ENCODE results near the gene ZNF669. TPM values are rescaled to one million over a fixed set of nuclear protein-coding genes. Genes with fewer than 3 reads are reported as not detected.

ZNF669 gene
- total RNA-seq, 2 experiments from 2014 or later, result 13.2 to 15.1 TPM

- H3K27ac ChIP-seq (ENCODE audit: low read depth in 1 of 2, low read length in 2 of 2), result no peak overlapping the region
- H3K36me3 ChIP-seq (ENCODE audit: insufficient read depth, low read length), result peaks cover 13% of the 10 kb centered on the region
- peaks cover 21% of the 10 kb centered on the region for H3K4me1 ChIP-seq (ENCODE audit: insufficient read depth, low read length)
- Mint-ChIP-seq H3K4me1 (ENCODE audit: low read depth) (peaks cover 30% of the 10 kb centered on the region), H3K27me3 (peaks cover 50% of the 10 kb centered on the region), H3K9me3 (no peaks in the 10 kb centered on the region), H3K27ac (no peak overlapping the region), H3K4me3 (peak overlapping the region; percentile 35), H3K36me3 (ENCODE audit: low read depth) (peaks cover 28% of the 10 kb centered on the region)
- ChIA-PET CTCF (no interaction called here), POLR2A (no interaction called here)
- ATAC-seq (ENCODE audit: poor library complexity) (no peak), DNase-seq (no peak)
- H3K9me3 ChIP-seq (ENCODE audit: control insufficient read depth in 1 of 2, insufficient read depth in 1 of 2, low read length in 2 of 2), result peaks cover 13 to 21% of the 10 kb centered on the region in 2 experiments
- no peak for TF ChIP-seq CTCF (IDR thresholded peaks at IDR 0.05)
- H3K27me3 ChIP-seq (ENCODE audit: control insufficient read depth in 1 of 2, insufficient read depth in 2 of 2, low read length in 2 of 2), result peaks cover 22 to 30% of the 10 kb centered on the region in 2 experiments
- intact Hi-C loops (cut with DNase I, micrococcal nuclease), result loop anchor here in 1 of 2 experiments (5.0 to 10.0 kb wide), 4 partner anchors 34 to 599 kb away; partner anchors contain the start of genes CNST, SMYD3 and TFB2M
- no peak overlapping the region for H3K4me3 ChIP-seq (ENCODE audit: low read length)
Observed at GRCh38 chr1:247105966-247106365, 1.8 kb upstream of the ZNF669 start.

- H3K36me3 Mint-ChIP-seq (ENCODE audit: low read depth), result peaks cover 38% of the 10 kb centered on the region
- no peak overlapping the region for H3K4me3 ChIP-seq (ENCODE audit: low read length)
- H3K27me3 Mint-ChIP-seq, result peaks cover 43% of the 10 kb centered on the region
- no peak overlapping the region for H3K27ac Mint-ChIP-seq
- CTCF ChIA-PET, result no interaction called here
- H3K9me3 ChIP-seq (ENCODE audit: control insufficient read depth in 1 of 2, insufficient read depth in 1 of 2, low read length in 2 of 2), result peaks cover 18 to 31% of the 10 kb centered on the region in 2 experiments
- ATAC-seq (ENCODE audit: poor library complexity) (no peak), DNase-seq (no peak)
- peaks cover 25% of the 10 kb centered on the region for H3K4me1 Mint-ChIP-seq (ENCODE audit: low read depth)
- H3K27me3 ChIP-seq (ENCODE audit: control insufficient read depth in 1 of 2, insufficient read depth in 2 of 2, low read length in 2 of 2), result peaks cover 17 to 23% of the 10 kb centered on the region in 2 experiments
- intact Hi-C loops (cut with DNase I, micrococcal nuclease), result loop anchor here (5.0 to 10.0 kb wide), 8 partner anchors 33 to 598 kb away; partner anchors contain the start of genes AHCTF1 (in 1 of the 2), CNST (in 1 of the 2), SMYD3 (in 1 of the 2) and TFB2M (in 1 of the 2)
- POLR2A ChIA-PET, result interaction anchor here (1.7 to 1.8 kb wide), 2 partner anchors 27 to 105 kb away, joined by 8 read pairs; partner anchors contain the start of gene ZNF670
- peaks cover 7% of the 10 kb centered on the region for H3K9me3 Mint-ChIP-seq
- TF ChIP-seq CTCF (IDR thresholded peaks at IDR 0.05), result no peak
- H3K36me3 ChIP-seq (ENCODE audit: insufficient read depth, low read length), result peaks cover 23% of the 10 kb centered on the region
- peak overlapping the region; percentile 65 for H3K4me3 Mint-ChIP-seq
- peaks cover 15% of the 10 kb centered on the region for H3K4me1 ChIP-seq (ENCODE audit: insufficient read depth, low read length)
- no peak overlapping the region for H3K27ac ChIP-seq (ENCODE audit: low read depth in 1 of 2, low read length in 2 of 2)
Observed at GRCh38 chr1:247104965-247105364, 809 bp upstream of the ZNF669 start.

- Histone ChIP-seq H3K4me3 (ENCODE audit: low read length) (no peak overlapping the region), H3K4me1 (ENCODE audit: insufficient read depth, low read length) (peaks cover 15% of the 10 kb centered on the region), H3K36me3 (ENCODE audit: insufficient read depth, low read length) (peaks cover 23% of the 10 kb centered on the region), H3K9me3 (ENCODE audit: control insufficient read depth in 1 of 2, insufficient read depth in 1 of 2, low read length in 2 of 2) (peaks cover 33 to 49% of the 10 kb centered on the region in 2 experiments), H3K27ac (ENCODE audit: low read depth in 1 of 2, low read length in 2 of 2) (no peak overlapping the region), H3K27me3 (ENCODE audit: control insufficient read depth in 1 of 2, insufficient read depth in 2 of 2, low read length in 2 of 2) (peaks cover 6 to 9% of the 10 kb centered on the region in 2 experiments)
- ATAC-seq (ENCODE audit: poor library complexity) (no peak), DNase-seq (no peak)
- H3K36me3 Mint-ChIP-seq (ENCODE audit: low read depth), result peaks cover 63% of the 10 kb centered on the region
- ChIA-PET POLR2A (no interaction called here), CTCF (no interaction called here)
- H3K27ac Mint-ChIP-seq, result no peak overlapping the region
- H3K9me3 Mint-ChIP-seq, result peaks cover 11% of the 10 kb centered on the region
- H3K27me3 Mint-ChIP-seq, result peaks cover 17% of the 10 kb centered on the region
- peaks cover 20% of the 10 kb centered on the region for H3K4me1 Mint-ChIP-seq (ENCODE audit: low read depth)
- no peak for TF ChIP-seq CTCF (IDR thresholded peaks at IDR 0.05)
- H3K4me3 Mint-ChIP-seq, result peak overlapping the region; percentile 69
- intact Hi-C loops (cut with DNase I, micrococcal nuclease), result loop anchor here (5.0 to 10.0 kb wide), 6 partner anchors 70 to 538 kb away; partner anchors contain the start of genes AHCTF1 (in 1 of the 2), CNST (in 1 of the 2), TFB2M (in 1 of the 2) and ZNF124 (in 1 of the 2)
Observed at GRCh38 chr1:247102381-247102780, 1.8 kb downstream of the ZNF669 start.

Data from CD4-positive, alpha-beta T cell (primary cell).